A673 (cell line): Measurements from ENCODE around the gene SERPINA9.

Source experiments
- EZH2 ChIP-seq: fragments of 200-600 bp; sonication (generic); IDR thresholded peaks from 2 replicates; pipeline ENCODE4 v1.6.1; 2017; ENCODE audit warnings: borderline replicate concordance, low read depth, mild to moderate bottlenecking, mixed read lengths, antibody characterized with exemption, low read length; ENCODE audit not compliant: poor library complexity, severe bottlenecking
- TF ChIP-seq, protein P1 (sequence below): fragments of 300-800, 200-600 bp; sonication (generic); conservative IDR thresholded peaks from 2 replicates; pipeline ENCODE4 v1.5.1; 2017; ENCODE audit warnings: low read depth, mild to moderate bottlenecking, antibody characterized with exemption, low read length, moderate library complexity, mixed read lengths

DNA sequence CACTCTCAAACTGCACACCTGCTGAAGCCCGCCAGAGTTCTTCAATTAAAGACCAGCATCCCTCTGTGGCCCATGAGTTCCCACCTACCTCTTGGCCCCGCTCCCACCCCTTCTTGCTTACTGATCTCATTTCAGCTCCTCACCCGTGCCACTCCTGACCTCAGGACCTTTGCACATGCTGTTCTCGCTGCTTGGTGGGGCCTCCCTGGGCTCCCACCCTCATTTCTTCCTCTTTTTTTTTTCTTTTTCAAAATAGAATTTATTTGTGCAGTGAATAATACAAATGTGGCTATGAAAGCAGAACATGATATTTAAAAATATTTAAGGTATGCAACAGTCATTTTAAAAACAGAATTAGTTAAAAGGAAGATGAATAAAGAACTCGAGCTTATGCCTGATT is 8.5 kb upstream of the SERPINA9 start:
- TF ChIP-seq, protein P1, sequence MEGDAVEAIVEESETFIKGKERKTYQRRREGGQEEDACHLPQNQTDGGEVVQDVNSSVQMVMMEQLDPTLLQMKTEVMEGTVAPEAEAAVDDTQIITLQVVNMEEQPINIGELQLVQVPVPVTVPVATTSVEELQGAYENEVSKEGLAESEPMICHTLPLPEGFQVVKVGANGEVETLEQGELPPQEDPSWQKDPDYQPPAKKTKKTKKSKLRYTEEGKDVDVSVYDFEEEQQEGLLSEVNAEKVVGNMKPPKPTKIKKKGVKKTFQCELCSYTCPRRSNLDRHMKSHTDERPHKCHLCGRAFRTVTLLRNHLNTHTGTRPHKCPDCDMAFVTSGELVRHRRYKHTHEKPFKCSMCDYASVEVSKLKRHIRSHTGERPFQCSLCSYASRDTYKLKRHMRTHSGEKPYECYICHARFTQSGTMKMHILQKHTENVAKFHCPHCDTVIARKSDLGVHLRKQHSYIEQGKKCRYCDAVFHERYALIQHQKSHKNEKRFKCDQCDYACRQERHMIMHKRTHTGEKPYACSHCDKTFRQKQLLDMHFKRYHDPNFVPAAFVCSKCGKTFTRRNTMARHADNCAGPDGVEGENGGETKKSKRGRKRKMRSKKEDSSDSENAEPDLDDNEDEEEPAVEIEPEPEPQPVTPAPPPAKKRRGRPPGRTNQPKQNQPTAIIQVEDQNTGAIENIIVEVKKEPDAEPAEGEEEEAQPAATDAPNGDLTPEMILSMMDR: no peak
- TF ChIP-seq EZH2: no peak
